CD4-positive, alpha-beta T cell treated with Interleukin-4 for 4 hours (primary cell): ENCODE results near the gene TSNAXIP1.
"Not testable (repeated sequence)": the region's sequence is repeated elsewhere in the genome, so short reads cannot be mapped to it uniquely, and the experiment has no call there.

ENCODE experiments used
- DNase-seq: peaks from one replicate; pipeline ENCODE4 v3.0.0-alpha.2; 2020

TSNAXIP1 gene

GRCh38 chr16:67834242-67834614 is 27.5 kb downstream of the TSNAXIP1 start:
- no peak for DNase-seq

GRCh38 chr16:67837190-67837589 is 30.5 kb downstream of the TSNAXIP1 start:
- not testable (repeated sequence) for DNase-seq

DNA sequence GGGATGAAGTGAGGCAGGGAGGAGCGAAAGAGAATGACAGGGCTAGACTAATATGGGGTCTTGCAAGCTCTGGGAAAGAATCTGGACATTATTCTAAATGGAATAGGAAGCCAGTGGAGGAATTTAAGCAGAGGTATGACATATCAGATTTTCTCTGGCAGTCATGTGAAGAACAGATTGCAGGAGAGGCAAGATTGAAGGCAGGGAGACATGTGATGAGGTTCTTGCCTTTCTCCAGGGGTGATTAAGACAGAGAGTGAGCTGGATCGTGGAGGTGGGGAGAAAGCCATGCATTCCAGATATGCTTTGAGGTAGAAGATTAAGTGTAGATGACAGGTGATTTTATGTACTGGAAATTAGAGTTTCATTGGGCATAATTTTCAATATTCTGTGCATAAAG is 31.1 kb downstream of the TSNAXIP1 start:
- no peak for DNase-seq

- no peak for DNase-seq
These were observed 34.6 kb downstream of the TSNAXIP1 start for GRCh38 chr16:67841198-67841815.

DNA sequence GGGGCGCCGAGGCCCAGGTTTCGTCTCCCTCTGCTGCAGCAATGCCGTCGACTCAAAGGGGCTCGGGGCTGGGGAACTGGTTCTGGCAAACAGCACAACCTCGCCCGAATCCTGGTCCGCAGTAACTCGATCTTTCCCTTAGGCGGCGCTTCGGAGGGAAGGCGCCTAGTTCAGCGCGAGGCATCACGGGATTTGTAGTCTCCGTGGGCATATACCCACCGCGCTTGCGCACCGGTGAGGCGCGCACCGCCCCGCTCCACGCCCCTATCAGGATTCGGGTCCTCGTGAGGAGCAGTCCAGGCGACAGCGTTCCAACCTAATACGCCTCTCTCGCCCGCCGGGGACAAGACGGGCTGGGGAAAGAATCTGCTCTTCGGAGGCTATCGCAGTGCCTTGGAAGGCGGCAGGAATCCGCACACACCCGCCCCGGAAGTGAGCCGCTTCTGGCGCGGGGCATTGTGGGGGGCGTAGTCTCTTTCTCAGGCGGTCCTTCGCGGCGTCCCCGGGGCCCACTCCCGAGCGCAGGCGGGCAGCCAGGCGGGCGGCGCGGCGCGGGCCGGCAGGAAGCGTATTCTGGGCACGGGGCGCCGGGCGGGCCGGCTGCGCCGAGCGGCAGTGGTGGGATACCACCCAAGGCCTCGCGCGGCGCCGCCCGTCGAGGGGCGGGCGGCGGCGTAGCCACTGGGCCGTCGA is 35.3 kb downstream of the TSNAXIP1 start, which contains the start of gene THAP11:
TSS of gene THAP11 (plus strand) at position 505 of the 693 bp plus-strand sequence. CDS start 235 bp downstream, outside the sequence.
- peak; percentile 94 for DNase-seq

DNA sequence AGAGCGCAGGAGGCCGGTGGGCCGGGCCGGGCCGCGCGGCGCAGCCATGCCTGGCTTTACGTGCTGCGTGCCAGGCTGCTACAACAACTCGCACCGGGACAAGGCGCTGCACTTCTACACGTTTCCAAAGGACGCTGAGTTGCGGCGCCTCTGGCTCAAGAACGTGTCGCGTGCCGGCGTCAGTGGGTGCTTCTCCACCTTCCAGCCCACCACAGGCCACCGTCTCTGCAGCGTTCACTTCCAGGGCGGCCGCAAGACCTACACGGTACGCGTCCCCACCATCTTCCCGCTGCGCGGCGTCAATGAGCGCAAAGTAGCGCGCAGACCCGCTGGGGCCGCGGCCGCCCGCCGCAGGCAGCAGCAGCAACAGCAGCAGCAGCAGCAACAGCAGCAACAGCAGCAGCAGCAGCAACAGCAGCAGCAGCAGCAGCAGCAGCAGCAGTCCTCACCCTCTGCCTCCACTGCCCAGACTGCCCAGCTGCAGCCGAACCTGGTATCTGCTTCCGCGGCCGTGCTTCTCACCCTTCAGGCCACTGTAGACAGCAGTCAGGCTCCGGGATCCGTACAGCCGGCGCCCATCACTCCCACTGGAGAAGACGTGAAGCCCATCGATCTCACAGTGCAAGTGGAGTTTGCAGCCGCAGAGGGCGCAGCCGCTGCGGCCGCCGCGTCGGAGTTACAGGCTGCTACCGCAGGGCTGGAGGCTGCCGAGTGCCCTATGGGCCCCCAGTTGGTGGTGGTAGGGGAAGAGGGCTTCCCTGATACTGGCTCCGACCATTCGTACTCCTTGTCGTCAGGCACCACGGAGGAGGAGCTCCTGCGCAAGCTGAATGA is 36.0 kb downstream of the TSNAXIP1 start:
- peak; percentile 63 for DNase-seq

DNA sequence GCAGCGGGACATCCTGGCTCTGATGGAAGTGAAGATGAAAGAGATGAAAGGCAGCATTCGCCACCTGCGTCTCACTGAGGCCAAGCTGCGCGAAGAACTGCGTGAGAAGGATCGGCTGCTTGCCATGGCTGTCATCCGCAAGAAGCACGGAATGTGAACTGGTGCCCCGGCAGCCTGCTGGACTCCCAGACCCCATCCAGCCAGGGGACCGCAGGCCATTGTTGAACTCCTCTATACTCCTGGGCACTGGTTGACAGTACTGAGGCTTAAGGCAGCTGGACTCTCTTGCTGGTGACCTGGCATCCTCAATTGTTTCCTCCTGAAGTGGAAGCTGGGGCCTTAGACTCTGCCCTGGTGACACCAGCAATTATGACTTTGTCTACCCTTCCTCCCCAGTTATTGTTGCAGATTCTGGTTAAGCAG is 36.7 kb downstream of the TSNAXIP1 start:
- no peak for DNase-seq

DNA sequence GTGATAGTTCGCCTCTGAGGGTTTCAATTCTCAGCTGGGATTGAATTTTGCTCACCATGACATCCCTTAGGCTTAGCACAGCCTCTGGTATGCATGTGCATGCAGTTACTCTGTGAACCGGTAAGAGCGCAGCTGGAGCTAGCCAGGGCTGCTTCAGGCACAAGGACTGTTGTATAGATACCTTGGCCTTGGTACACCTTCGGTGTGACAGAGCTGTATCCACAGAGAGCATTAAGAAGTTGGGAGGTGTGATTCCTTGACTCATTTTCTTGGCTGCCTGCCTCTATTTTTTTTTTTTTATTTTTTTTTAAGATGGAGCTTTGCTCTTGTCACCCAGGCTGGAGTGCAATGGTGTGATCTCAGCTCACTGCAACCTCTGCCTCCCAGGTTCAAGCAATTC is 37.8 kb downstream of the TSNAXIP1 start:
- DNase-seq = no peak

- no peak for DNase-seq
These were observed 38.8 kb downstream of the TSNAXIP1 start for GRCh38 chr16:67845291-67846062.

DNA sequence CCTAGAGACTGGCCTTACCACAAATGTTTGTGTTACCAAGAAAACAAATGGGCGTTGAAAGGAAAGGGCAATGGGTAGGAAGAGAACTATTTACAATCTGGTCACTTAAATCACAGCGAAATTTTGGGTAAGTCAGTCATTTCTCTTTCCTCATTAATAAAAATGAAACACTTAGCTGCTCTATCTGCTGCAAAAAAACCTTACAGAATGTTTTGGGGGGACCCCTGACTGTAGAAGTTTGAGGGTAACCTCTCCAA is 39.3 kb downstream of the TSNAXIP1 start:
- DNase-seq = no peak

DNA sequence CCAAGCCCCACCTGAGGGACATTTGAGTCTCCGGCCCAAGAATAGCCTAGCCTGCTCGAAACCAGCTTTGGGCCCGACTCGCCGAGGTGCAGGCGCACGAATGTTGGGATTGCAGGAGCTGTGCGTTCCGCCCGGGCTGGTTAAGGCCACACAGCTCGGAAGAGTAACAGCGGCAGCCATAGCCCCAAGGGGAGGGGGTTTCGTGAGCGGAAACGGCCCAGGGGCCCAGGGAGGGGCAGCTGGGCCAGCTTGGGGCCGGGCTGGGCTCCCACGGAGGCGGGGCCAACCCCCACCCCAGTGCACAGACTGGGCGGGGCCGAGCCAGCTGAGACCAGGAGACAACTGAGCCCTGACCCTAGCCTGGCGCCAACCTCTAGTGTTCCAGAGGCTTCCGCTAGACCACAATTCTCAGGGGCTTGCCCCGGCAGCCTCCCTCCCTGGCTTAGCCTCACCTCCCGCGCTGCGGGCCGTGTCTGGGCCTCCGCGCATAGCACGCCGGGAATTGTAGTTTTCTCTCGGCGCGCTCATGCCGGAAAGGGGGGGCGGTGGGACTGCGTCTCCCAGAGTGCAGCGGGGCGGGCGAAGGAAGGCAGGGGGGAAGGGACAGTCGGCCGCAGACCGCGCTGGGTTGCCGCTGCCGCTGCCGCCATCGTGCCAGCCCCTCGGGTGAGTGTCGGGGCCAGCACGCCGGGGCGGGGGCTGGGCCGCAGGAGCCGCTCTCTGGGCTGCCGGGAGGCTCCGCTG is 39.8 kb downstream of the TSNAXIP1 start, which contains the start of gene NUTF2:
TSS of gene NUTF2 (plus strand) at position 614 of the 744 bp plus-strand sequence. CDS start 18,198 bp downstream, outside the sequence.
- DNase-seq = peak; percentile 95

DNA sequence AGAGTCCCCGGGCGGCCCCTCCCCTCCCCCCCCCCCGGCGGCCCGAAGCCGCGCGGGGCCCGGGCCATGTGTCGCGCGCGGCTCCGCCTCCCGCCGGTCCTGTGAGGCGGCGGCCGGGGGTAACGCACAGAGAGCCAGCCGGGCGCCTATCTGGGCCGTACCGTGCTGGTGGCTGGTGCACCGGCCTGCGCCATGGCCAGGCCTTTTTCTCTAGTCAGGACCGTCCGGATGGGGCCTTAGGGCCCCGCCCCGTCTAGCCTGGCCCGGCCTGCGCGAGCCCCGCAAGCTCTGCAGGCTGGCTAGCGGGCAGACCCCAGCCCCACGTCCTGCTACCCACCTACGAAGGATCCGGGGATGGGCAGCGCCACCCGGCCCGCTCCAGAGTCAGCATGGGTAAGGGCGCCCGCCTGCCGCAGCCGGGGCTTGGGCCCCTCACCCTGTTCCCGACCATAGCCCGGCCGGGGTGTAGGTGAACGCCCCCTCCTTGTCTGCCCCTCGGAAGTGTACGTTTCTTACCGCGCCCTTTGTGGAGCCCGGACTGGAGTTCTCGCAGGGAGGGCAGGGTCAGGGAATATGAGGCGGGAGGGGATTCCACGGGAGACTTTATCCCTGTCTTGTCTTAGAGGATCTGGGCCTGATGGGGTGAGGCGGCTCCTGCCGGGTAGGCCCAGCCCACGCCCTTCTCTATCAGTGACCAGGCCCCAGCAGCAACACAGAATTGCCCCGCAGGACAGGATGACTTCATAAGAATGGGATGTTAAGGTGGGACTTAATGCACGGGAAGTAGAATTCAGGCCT is 40.6 kb downstream of the TSNAXIP1 start, which contains the start of gene CENPT:
TSS of gene CENPT (minus strand) at position 630 of the 798 bp plus-strand sequence. CDS start 13,834 bp downstream, outside the sequence.
- no peak for DNase-seq

DNA sequence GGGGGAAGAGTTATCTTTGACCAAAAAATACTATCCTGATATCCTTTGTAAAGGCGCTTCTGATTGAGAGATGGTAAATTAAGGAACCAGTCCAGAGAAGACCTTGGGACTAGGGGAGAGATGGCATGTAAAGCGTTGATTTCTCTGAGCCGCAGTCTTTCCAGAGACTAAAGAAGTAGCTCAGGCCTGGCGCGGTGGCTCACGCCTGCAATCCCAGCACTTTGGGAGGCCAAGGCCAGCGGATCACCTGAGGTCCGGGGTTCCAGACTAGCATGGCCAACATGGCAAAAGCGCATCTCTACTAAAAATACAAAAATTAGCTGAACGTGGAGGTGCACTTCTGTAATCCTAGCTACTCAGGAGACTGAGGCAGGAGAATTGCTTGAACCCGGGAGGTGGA is 41.4 kb downstream of the TSNAXIP1 start:
- DNase-seq = no peak

DNA sequence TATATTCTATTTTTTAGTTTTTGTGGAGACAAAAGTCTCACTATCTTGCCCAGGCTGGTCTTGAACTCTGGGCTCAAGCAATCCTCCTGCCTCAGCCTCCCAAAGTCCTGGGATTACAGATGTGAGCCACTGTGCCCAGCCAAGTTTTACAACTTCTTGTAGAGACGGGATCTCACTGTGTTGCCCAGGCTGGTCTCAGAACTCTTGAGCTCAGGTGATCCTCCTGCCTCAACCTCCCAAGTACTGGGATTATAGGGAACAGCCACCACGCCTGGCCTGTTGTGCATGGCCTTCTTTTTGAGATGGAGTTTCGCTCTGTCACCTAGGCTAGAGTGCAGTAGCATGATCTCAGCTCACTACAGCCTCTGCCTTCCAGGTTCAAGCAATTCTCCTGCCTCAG is 47.0 kb downstream of the TSNAXIP1 start:
- DNase-seq = no peak

DNA sequence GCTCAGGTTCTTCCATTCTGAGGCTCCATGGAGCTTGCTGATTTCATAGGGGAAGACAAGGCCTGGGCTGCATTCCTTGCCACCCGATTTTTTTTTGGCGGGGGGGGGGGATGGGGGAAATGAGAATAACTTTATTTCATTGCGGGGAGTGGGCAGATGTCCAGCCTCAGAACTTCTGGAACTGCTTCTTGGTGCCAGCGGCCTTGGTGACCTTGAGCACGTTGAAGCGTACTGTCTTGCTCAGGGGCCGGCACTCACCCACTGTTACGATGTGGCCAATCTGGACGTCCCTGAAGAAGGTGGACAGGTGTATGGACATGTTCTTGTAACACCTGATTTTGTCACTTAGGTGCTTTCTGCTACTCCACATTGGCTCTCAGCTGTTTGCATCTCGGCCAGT is 49.1 kb downstream of the TSNAXIP1 start:
- no peak for DNase-seq

DNA sequence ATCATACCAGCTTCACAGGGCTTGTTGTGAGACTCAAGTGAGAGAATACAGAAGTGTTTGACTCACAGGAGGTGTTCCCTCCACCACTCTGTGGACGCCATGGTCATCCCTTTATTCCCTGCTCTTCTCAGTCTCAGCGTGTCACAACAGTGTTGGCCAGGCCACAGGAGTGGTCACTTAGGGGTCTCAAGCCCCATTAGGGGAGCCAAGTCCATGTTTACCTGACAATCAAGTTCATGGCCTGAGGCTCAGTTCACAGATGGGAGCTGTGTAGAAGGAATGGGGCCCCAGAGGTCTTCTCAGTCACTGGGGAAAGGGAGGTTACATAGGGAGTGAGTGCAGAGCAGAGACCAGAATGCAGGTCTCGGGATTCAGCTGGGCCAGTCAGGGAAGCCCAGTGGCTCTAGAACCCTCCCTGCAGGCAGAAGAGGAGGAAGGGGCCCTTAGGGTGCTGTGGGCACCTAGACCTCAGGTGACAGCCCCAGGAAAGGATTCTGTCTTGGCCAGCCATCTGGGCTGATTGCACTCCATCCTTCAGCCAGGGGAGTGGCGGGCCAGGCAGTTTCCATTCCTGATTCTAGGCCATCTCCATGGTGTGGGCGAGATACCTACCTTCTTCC is 50.3 kb downstream of the TSNAXIP1 start:
- DNase-seq = no peak

GRCh38 chr16:67857547-67858233 is 51.0 kb downstream of the TSNAXIP1 start:
- peak; percentile 87 for DNase-seq

DNA sequence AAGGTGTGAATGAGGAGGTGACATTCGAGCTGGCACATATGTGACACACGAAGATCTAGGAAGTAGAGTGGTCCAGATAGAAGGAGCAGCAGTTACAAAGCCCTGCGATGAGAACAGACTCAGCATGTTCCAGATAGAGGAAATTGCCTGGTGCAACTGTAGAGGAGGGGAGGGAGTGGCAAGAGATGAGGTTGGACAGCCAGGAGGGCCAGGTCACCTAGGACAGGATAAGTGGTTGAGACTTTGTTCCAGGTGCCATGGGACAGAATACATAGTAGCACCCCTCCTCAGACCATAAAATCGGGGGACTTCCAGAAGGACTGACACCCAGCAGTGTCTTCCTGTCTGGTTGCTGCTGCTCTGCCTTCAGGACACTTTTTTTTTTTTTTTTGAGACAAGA is 51.8 kb downstream of the TSNAXIP1 start:
- DNase-seq = peak; percentile 18

DNA sequence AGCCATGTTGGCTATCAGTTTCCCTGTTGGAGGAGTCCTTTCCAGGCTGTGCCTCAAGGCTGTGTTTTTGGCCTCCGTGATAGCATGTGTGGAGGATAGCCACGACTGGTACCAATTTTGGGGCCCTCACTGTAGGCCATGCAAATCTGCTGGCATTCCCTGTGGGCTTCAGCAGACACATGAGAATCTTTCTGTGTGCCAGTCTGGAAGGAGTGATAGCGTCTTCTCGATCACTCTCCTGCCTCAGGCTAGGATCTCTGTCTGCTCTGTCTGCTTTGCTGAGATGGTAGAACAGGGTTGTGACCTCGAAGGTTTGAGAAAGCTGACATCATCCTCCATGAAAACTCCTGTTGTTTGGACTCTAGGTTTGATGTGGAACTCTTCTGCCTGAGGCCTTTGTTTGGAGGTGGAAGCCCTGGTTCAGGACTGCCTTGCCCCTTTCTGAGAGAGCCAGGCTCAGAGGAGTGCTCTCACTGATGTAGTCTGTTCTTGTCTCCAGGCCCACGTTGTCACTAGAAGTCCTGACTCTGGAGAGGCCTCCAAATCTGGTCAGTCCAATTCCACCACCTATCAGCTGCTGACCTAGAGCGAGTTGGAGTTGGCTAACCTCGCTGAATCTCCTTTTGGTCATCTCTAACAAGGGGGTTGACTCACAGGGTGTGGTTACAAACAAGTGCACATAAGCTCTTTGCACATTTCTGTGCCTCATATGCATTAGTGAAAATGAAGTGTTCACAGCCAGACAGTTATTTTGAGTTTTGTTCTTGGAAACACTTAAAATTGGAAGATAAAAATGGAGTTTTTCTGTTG is 54.1 kb downstream of the TSNAXIP1 start:
- no peak for DNase-seq
